ENCODE data around the gene CEP83. TPM values are rescaled to one million over a fixed set of nuclear protein-coding genes. Genes with fewer than 3 reads are reported as not detected.
A peak's percentile ranks its signal among the peaks of the same experiment; 100 is the strongest.

The CEP83 gene
- total and polyA plus RNA-seq, 9 donors = 12.9 to 20.6 (median 13.9) TPM

GRCh38 chr12:94386422-94386821, 73.2 kb downstream of the CEP83 start:
- no CpG with 5 or more reads among the region's 1 CpG for WGBS (ENCODE audit: insufficient coverage)
- Histone ChIP-seq H3K36me3 (ENCODE audit: control insufficient read depth, insufficient read depth, low read length) (peaks cover 8% of the 10 kb centered on the region), H3K9me3 (replicated peaks; ENCODE audit: control insufficient read depth, low read depth, low read length) (peaks cover 7% of the 10 kb centered on the region)

GRCh38 chr12:94384030-94384429, 75.6 kb downstream of the CEP83 start:
- H3K36me3 ChIP-seq (ENCODE audit: control insufficient read depth, insufficient read depth, low read length) = peaks cover 8% of the 10 kb centered on the region
- no peaks in the 10 kb centered on the region for H3K4me1 ChIP-seq (ENCODE audit: control insufficient read depth, insufficient read depth, low read length)
- H3K4me3 ChIP-seq (ENCODE audit: low read length) = no peak overlapping the region
- peaks cover 7% of the 10 kb centered on the region for H3K9me3 ChIP-seq (replicated peaks; ENCODE audit: control insufficient read depth, low read depth, low read length)
- no peaks in the 10 kb centered on the region for H3K27me3 ChIP-seq (ENCODE audit: control insufficient read depth, insufficient read depth, low read length)
- no peak for DNase-seq
- no peak overlapping the region for H3K27ac ChIP-seq (ENCODE audit: low read length)

More at GRCh38 chr12:94386422-94386821, 73.2 kb downstream of the CEP83 start:
- Histone ChIP-seq H3K27me3 (ENCODE audit: control insufficient read depth, insufficient read depth, low read length) (no peaks in the 10 kb centered on the region), H3K4me1 (ENCODE audit: control insufficient read depth, insufficient read depth, low read length) (no peaks in the 10 kb centered on the region), H3K27ac (ENCODE audit: low read length) (no peak overlapping the region), H3K4me3 (ENCODE audit: low read length) (no peak overlapping the region)
- DNase-seq = peak; percentile 6

GRCh38 chr12:94380507-94380906, 79.2 kb downstream of the CEP83 start:
- H3K36me3 ChIP-seq (ENCODE audit: control insufficient read depth, insufficient read depth, low read length) = peaks cover 10% of the 10 kb centered on the region
- no peaks in the 10 kb centered on the region for H3K4me1 ChIP-seq (ENCODE audit: control insufficient read depth, insufficient read depth, low read length)
- no peak overlapping the region for H3K4me3 ChIP-seq (ENCODE audit: low read length)
- H3K27me3 ChIP-seq (ENCODE audit: control insufficient read depth, insufficient read depth, low read length) = no peaks in the 10 kb centered on the region
- no peak for DNase-seq
- no peak overlapping the region for H3K27ac ChIP-seq (ENCODE audit: low read length)
- no CpG with 5 or more reads among the region's 2 CpGs for WGBS (ENCODE audit: insufficient coverage)
- H3K9me3 ChIP-seq (replicated peaks; ENCODE audit: control insufficient read depth, low read depth, low read length) = peaks cover 7% of the 10 kb centered on the region

GRCh38 chr12:94379479-94380113, 80.1 kb downstream of the CEP83 start:
- Histone ChIP-seq H3K27me3 (ENCODE audit: control insufficient read depth, insufficient read depth, low read length) (no peaks in the 10 kb centered on the region), H3K4me1 (ENCODE audit: control insufficient read depth, insufficient read depth, low read length) (no peaks in the 10 kb centered on the region), H3K9me3 (replicated peaks; ENCODE audit: control insufficient read depth, low read depth, low read length) (peaks cover 2% of the 10 kb centered on the region), H3K4me3 (ENCODE audit: low read length) (no peak overlapping the region), H3K36me3 (ENCODE audit: control insufficient read depth, insufficient read depth, low read length) (peaks cover 2% of the 10 kb centered on the region), H3K27ac (ENCODE audit: low read length) (no peak overlapping the region)
- no peak for DNase-seq
- WGBS (ENCODE audit: insufficient coverage) = 81% methylated on average over 1 of the region's 3 CpGs

GRCh38 chr12:94377599-94377998, 82.1 kb downstream of the CEP83 start:
- no peak for DNase-seq
- H3K36me3 ChIP-seq (ENCODE audit: control insufficient read depth, insufficient read depth, low read length) = peaks cover 2% of the 10 kb centered on the region
- H3K4me3 ChIP-seq (ENCODE audit: low read length) = no peak overlapping the region
- no peaks in the 10 kb centered on the region for H3K9me3 ChIP-seq (replicated peaks; ENCODE audit: control insufficient read depth, low read depth, low read length)
- no CpG with 5 or more reads among the region's 2 CpGs for WGBS (ENCODE audit: insufficient coverage)
- no peak overlapping the region for H3K27ac ChIP-seq (ENCODE audit: low read length)
- H3K27me3 ChIP-seq (ENCODE audit: control insufficient read depth, insufficient read depth, low read length) = no peaks in the 10 kb centered on the region
- H3K4me1 ChIP-seq (ENCODE audit: control insufficient read depth, insufficient read depth, low read length) = no peaks in the 10 kb centered on the region

- no peaks in the 10 kb centered on the region for H3K9me3 ChIP-seq (replicated peaks; ENCODE audit: control insufficient read depth, low read depth, low read length)
- peaks cover 2% of the 10 kb centered on the region for H3K36me3 ChIP-seq (ENCODE audit: control insufficient read depth, insufficient read depth, low read length)
- H3K4me1 ChIP-seq (ENCODE audit: control insufficient read depth, insufficient read depth, low read length) = no peaks in the 10 kb centered on the region
- H3K27ac ChIP-seq (ENCODE audit: low read length) = no peak overlapping the region
- no peaks in the 10 kb centered on the region for H3K27me3 ChIP-seq (ENCODE audit: control insufficient read depth, insufficient read depth, low read length)
- WGBS (ENCODE audit: insufficient coverage) = no CpG with 5 or more reads among the region's 2 CpGs
- H3K4me3 ChIP-seq (ENCODE audit: low read length) = no peak overlapping the region
- no peak for DNase-seq
Observed at GRCh38 chr12:94374124-94374523, 85.5 kb downstream of the CEP83 start.

- no peaks in the 10 kb centered on the region for H3K36me3 ChIP-seq (ENCODE audit: control insufficient read depth, insufficient read depth, low read length)
- 100% methylated on average over 2 of the region's 2 CpGs for WGBS (ENCODE audit: insufficient coverage)
- H3K4me1 ChIP-seq (ENCODE audit: control insufficient read depth, insufficient read depth, low read length) = no peaks in the 10 kb centered on the region
- DNase-seq = no peak
- H3K27me3 ChIP-seq (ENCODE audit: control insufficient read depth, insufficient read depth, low read length) = no peaks in the 10 kb centered on the region
- no peaks in the 10 kb centered on the region for H3K9me3 ChIP-seq (replicated peaks; ENCODE audit: control insufficient read depth, low read depth, low read length)
- H3K4me3 ChIP-seq (ENCODE audit: low read length) = no peak overlapping the region
- H3K27ac ChIP-seq (ENCODE audit: low read length) = no peak overlapping the region
Observed at GRCh38 chr12:94372461-94372860, 87.2 kb downstream of the CEP83 start.

- Histone ChIP-seq H3K36me3 (ENCODE audit: control insufficient read depth, insufficient read depth, low read length) (no peaks in the 10 kb centered on the region), H3K4me1 (ENCODE audit: control insufficient read depth, insufficient read depth, low read length) (no peaks in the 10 kb centered on the region), H3K4me3 (ENCODE audit: low read length) (no peak overlapping the region), H3K27me3 (ENCODE audit: control insufficient read depth, insufficient read depth, low read length) (no peaks in the 10 kb centered on the region), H3K9me3 (replicated peaks; ENCODE audit: control insufficient read depth, low read depth, low read length) (peaks cover 13% of the 10 kb centered on the region), H3K27ac (ENCODE audit: low read length) (no peak overlapping the region)
- WGBS (ENCODE audit: insufficient coverage) = no CpG with 5 or more reads among the region's 2 CpGs
- DNase-seq = no peak
Observed at GRCh38 chr12:94362653-94363052, 97.0 kb downstream of the CEP83 start.

- Histone ChIP-seq H3K27ac (ENCODE audit: low read length) (no peak overlapping the region), H3K9me3 (replicated peaks; ENCODE audit: control insufficient read depth, low read depth, low read length) (peaks cover 13% of the 10 kb centered on the region), H3K27me3 (ENCODE audit: control insufficient read depth, insufficient read depth, low read length) (no peaks in the 10 kb centered on the region), H3K4me1 (ENCODE audit: control insufficient read depth, insufficient read depth, low read length) (no peaks in the 10 kb centered on the region), H3K4me3 (ENCODE audit: low read length) (no peak overlapping the region), H3K36me3 (ENCODE audit: control insufficient read depth, insufficient read depth, low read length) (no peaks in the 10 kb centered on the region)
- no peak for DNase-seq
- no CpG with 5 or more reads among the region's 5 CpGs for WGBS (ENCODE audit: insufficient coverage)
Observed at GRCh38 chr12:94359761-94360160, 99.9 kb downstream of the CEP83 start.

GRCh38 chr12:94353130-94353529, 106.5 kb downstream of the CEP83 start:
- peaks cover 7% of the 10 kb centered on the region for H3K36me3 ChIP-seq (ENCODE audit: control insufficient read depth, insufficient read depth, low read length)
- no peak overlapping the region for H3K4me3 ChIP-seq (ENCODE audit: low read length)
- DNase-seq = no peak
- H3K9me3 ChIP-seq (replicated peaks; ENCODE audit: control insufficient read depth, low read depth, low read length) = peaks cover 18% of the 10 kb centered on the region
- no peaks in the 10 kb centered on the region for H3K27me3 ChIP-seq (ENCODE audit: control insufficient read depth, insufficient read depth, low read length)
- WGBS (ENCODE audit: insufficient coverage) = no CpG with 5 or more reads among the region's 1 CpG
- H3K27ac ChIP-seq (ENCODE audit: low read length) = no peak overlapping the region
- H3K4me1 ChIP-seq (ENCODE audit: control insufficient read depth, insufficient read depth, low read length) = no peaks in the 10 kb centered on the region

- H3K4me1 ChIP-seq (ENCODE audit: control insufficient read depth, insufficient read depth, low read length) = no peaks in the 10 kb centered on the region
Observed at GRCh38 chr12:94340573-94340972, 119.1 kb downstream of the CEP83 start.

More at GRCh38 chr12:94340573-94340972, 119.1 kb downstream of the CEP83 start:
- WGBS (ENCODE audit: insufficient coverage) = 100% methylated on average over 5 of the region's 6 CpGs
- no peaks in the 10 kb centered on the region for H3K27me3 ChIP-seq (ENCODE audit: control insufficient read depth, insufficient read depth, low read length)
- no peak for DNase-seq
- no peaks in the 10 kb centered on the region for H3K9me3 ChIP-seq (replicated peaks; ENCODE audit: control insufficient read depth, low read depth, low read length)
- H3K4me3 ChIP-seq (ENCODE audit: low read length) = no peak overlapping the region
- peaks cover 4% of the 10 kb centered on the region for H3K36me3 ChIP-seq (ENCODE audit: control insufficient read depth, insufficient read depth, low read length)
- no peak overlapping the region for H3K27ac ChIP-seq (ENCODE audit: low read length)

All from muscle of leg (tissue), 11 donors.